ENCODE data around the gene TMEM212. TPM values are rescaled to one million over a fixed set of nuclear protein-coding genes. Genes with fewer than 3 reads are reported as not detected.

Gene TMEM212
- total and polyA plus RNA-seq, 2 donors (not counting 3 experiments of a cell fraction or from before 2014, with no cell fraction given), result not detected

DNA sequence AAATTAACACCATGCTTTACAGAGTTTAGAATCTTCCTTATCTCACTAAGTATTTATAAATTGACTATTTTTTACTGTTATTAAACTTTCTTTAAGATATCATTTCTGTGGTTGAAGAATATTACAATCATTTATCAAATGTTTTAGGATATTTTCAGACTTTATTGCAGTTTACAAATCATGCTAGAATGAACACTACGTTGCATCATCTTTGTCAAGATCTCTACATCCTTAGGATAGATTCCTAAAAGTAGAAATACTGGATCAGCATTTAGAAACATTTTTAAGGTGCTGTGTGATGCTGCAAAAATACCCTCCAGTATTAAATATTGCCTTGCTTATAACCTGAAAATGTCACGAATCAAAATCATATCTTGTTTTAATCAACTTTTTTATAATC is 30.3 kb upstream of the TMEM212 start:
- Histone ChIP-seq H3K9ac (replicated peaks; ENCODE audit: extremely low read depth, insufficient read depth, low read length) (no peak overlapping the region), H3K4me3 (replicated peaks in 1 of 3; ENCODE audit: insufficient read depth in 1 of 3, low read depth in 1 of 3, low read length in 3 of 3) (no peak overlapping the region), H2AFZ (ENCODE audit: low read depth, low read length) (no peak overlapping the region), H4K20me1 (replicated peaks; ENCODE audit: control insufficient read depth, extremely low read depth, insufficient read depth, low read length) (no peaks in the 10 kb centered on the region), H3K9me3 (replicated peaks; ENCODE audit: control insufficient read depth, insufficient read depth, low read length) (no peaks in the 10 kb centered on the region), H3K79me2 (ENCODE audit: control insufficient read depth, insufficient read depth, low read length) (peaks cover 6% of the 10 kb centered on the region), H3K4me2 (ENCODE audit: insufficient read depth, low read length) (no peak overlapping the region), H3K27ac (ENCODE audit: insufficient read depth, low read depth, low read length) (no peak overlapping the region), H3K36me3 (ENCODE audit: control insufficient read depth in 2 of 2, extremely low read depth in 1 of 2, insufficient read depth in 2 of 2, low read length in 2 of 2) (no peaks in the 10 kb centered on the region), H3K27me3 (ENCODE audit: control insufficient read depth in 2 of 2, insufficient read depth in 2 of 2, low read length in 2 of 2) (no peaks in the 10 kb centered on the region), H3K9me1 (replicated peaks; ENCODE audit: control insufficient read depth, extremely low read depth, insufficient read depth, low read length) (no peaks in the 10 kb centered on the region), H3K4me1 (ENCODE audit: control insufficient read depth, extremely low read depth, insufficient read depth, low read length) (peaks cover 18% of the 10 kb centered on the region)
- dilution Hi-C loops (cut with MboI; ENCODE audit: extremely low pct_ligation_motif_present, low sequenced_read_pairs), result no loop called here
- CTCF ChIA-PET, result interaction anchor here (1.0 kb wide), 1 partner anchor 12 kb away, joined by 3 read pairs; no protein-coding TSS in a partner anchor
- POLR2A ChIA-PET, result no interaction called here
- intact Hi-C loops (cut with micrococcal nuclease), result loop anchor here (1.0 kb wide), 1 partner anchor 12 kb away; no protein-coding TSS in a partner anchor
- BruUV-seq (replicated peaks), result no TSS peak
- no peak for FAIRE-seq
- DNase-seq (ENCODE audit: low read depth, low spot score), result no peak
- no peak for TF ChIP-seq FOS (IDR thresholded peaks at IDR 0.05; ENCODE audit: borderline replicate concordance, insufficient read depth, low read length)
- TF ChIP-seq EZH2 (IDR thresholded peaks at IDR 0.05; ENCODE audit: borderline replicate concordance, low read depth, low read length, severe bottlenecking), result no peak
- TF ChIP-seq, protein P1, sequence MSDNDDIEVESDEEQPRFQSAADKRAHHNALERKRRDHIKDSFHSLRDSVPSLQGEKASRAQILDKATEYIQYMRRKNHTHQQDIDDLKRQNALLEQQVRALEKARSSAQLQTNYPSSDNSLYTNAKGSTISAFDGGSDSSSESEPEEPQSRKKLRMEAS (IDR thresholded peaks at IDR 0.05; ENCODE audit: insufficient read depth, insufficient read length), result no peak
- no peak for TF ChIP-seq GATA2 (IDR thresholded peaks at IDR 0.05; ENCODE audit: insufficient read depth, insufficient read length, low read depth, low read length)

GRCh38 chr3:171813278-171813896 is 29.8 kb upstream of the TMEM212 start:
- Histone ChIP-seq H3K27ac (ENCODE audit: insufficient read depth, low read depth, low read length) (no peak overlapping the region), H3K4me1 (ENCODE audit: control insufficient read depth, extremely low read depth, insufficient read depth, low read length) (peaks cover 18% of the 10 kb centered on the region), H2AFZ (ENCODE audit: low read depth, low read length) (no peak overlapping the region), H4K20me1 (replicated peaks; ENCODE audit: control insufficient read depth, extremely low read depth, insufficient read depth, low read length) (no peaks in the 10 kb centered on the region), H3K27me3 (ENCODE audit: control insufficient read depth in 2 of 2, insufficient read depth in 2 of 2, low read length in 2 of 2) (no peaks in the 10 kb centered on the region), H3K36me3 (ENCODE audit: control insufficient read depth in 2 of 2, extremely low read depth in 1 of 2, insufficient read depth in 2 of 2, low read length in 2 of 2) (no peaks in the 10 kb centered on the region), H3K4me2 (ENCODE audit: insufficient read depth, low read length) (no peak overlapping the region), H3K4me3 (replicated peaks in 1 of 3; ENCODE audit: insufficient read depth in 1 of 3, low read depth in 1 of 3, low read length in 3 of 3) (no peak overlapping the region), H3K79me2 (ENCODE audit: control insufficient read depth, insufficient read depth, low read length) (peaks cover 4% of the 10 kb centered on the region), H3K9ac (replicated peaks; ENCODE audit: extremely low read depth, insufficient read depth, low read length) (no peak overlapping the region), H3K9me1 (replicated peaks; ENCODE audit: control insufficient read depth, extremely low read depth, insufficient read depth, low read length) (no peaks in the 10 kb centered on the region), H3K9me3 (replicated peaks; ENCODE audit: control insufficient read depth, insufficient read depth, low read length) (no peaks in the 10 kb centered on the region)
- no peak for TF ChIP-seq JUN (IDR thresholded peaks at IDR 0.05; ENCODE audit: borderline replicate concordance, insufficient read depth, insufficient read length, low read depth)
- no peak for TF ChIP-seq FOS (IDR thresholded peaks at IDR 0.05; ENCODE audit: borderline replicate concordance, insufficient read depth, low read length)
- TF ChIP-seq POLR2AphosphoS5 (IDR thresholded peaks at IDR 0.05; ENCODE audit: insufficient read depth, low read depth, low read length), result no peak
- no peak for TF ChIP-seq CTCF (IDR thresholded peaks at IDR 0.05; ENCODE audit: extremely low read depth in 1 of 2, insufficient read depth in 1 of 2, low read depth in 1 of 2, low read length in 2 of 2)
- no peak for TF ChIP-seq EZH2 (IDR thresholded peaks at IDR 0.05; ENCODE audit: borderline replicate concordance, low read depth, low read length, severe bottlenecking)
- TF ChIP-seq MYC (IDR thresholded peaks at IDR 0.05; ENCODE audit: low read depth, low read length), result no peak
- CTCF ChIA-PET, result interaction anchor here (1.0 kb wide), 1 partner anchor 12 kb away, joined by 3 read pairs; no protein-coding TSS in a partner anchor
- POLR2A ChIA-PET, result no interaction called here
- no peak for DNase-seq (ENCODE audit: low read depth, low spot score)
- BruUV-seq (replicated peaks), result no TSS peak
- dilution Hi-C loops (cut with MboI; ENCODE audit: extremely low pct_ligation_motif_present, low sequenced_read_pairs), result no loop called here
- intact Hi-C loops (cut with micrococcal nuclease), result no loop called here
- FAIRE-seq, result no peak

All from endothelial cell of umbilical vein (primary cell).